ENCODE measurements around the gene IP6K1.

Gene IP6K1

DNA sequence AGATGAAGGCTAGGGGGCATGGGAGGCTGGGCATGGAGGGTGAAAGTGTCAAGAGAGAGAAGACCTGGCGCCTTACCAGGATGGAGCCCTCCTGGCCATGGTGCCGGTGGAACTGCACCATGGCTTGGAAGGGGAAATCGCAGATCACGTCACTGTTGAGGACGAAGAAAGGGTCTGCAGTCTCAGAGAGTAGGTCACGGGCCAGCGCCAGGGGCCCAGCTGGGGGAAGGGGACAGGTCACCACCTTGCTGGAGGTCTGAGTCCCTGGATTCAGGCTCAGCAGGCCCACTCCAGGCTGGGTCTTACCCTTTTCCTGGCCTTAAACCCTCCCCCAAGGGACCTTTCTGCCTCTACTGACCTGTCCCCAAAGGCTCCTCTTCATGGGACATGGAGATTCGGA is 63.4 kb downstream of the IP6K1 start:
- no peak for DNase-seq

DNA sequence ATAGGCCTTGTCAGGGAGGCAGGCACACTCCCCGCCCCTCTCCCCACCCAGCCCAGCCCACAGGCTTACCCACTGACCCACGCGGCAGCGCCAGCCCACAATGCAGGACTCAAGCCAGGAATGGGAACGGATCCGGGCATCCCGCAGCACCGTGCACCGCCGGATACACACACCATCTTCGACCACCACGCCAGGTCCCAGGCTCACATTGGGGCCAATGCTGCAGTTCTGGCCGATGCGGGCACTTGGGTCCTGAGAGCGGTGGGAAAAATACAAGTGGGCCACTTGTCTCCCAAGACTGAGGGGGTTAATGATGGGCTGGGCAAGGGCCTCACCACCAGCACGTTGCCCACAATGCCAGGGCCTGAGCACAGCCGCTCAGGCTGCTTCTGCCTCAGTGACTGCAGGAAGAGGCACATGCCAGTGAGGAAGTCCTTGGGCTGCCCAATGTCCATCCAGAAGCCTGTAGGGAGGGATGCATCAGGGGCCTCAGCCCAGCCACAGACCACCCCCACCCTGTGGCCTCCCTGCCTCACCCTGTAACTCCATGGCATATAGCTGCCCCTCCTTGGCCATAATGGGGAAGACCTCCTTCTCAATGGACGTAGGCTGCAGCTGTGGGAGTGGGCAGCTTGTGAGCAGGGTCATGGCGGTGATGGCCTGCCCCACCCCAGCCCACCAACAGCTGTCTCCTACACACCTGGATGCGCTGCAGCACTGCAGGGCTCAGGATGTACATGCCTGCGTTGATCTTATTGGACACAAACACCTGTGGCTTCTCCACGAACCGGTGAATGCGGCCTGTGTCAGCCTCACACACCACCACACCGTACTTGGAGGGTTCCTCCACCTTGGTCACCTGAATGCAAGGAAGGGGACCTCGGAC is 64.2 kb downstream of the IP6K1 start:
- no peak for DNase-seq

DNA sequence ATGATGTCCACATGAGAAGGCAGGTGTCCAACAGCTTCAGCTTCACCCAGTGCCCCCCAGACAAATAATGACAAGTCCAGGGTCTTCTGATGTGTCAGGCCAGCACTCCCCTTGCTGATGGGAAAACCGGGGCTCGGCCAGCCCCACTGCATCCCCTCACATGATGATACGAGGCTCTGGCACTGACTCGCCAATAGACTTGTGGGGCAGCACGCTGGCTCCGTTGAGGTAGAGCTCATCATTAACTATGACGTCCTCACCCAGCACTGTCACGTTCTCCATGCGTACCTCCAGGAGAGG is 64.8 kb downstream of the IP6K1 start:
- no peak for DNase-seq

DNA sequence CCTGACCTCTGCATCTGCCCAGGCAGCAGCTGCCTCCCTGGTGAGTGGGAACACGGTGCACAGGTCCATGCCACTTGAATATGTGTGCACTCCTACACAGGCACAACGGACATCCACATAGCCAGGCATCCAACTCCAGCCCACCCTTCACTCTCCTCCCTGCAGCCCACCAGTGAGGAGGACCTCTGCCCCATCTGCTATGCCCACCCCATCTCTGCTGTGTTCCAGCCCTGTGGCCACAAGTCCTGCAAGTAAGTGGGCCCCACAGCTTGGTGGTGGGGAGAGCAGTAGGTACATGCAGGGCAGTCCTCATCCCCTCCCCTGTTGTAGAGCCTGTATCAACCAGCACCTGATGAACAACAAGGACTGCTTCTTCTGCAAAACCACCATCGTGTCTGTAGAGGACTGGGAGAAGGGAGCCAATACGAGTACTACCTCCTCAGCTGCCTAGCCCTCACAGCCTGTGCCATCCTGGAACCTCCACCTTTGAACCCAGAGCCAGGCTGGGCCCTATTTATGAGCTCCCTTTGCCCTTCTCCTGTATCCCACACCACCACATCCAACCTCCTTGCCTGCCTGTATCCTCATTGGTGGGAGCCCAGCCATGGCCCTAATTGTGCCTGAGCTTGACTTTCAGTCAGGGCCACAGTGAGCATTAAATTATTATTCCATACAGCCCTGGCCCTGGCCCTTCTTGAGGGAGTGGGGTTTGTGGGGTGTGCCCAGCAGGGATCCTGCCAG is 65.3 kb downstream of the IP6K1 start:
- DNase-seq: no peak

DNA sequence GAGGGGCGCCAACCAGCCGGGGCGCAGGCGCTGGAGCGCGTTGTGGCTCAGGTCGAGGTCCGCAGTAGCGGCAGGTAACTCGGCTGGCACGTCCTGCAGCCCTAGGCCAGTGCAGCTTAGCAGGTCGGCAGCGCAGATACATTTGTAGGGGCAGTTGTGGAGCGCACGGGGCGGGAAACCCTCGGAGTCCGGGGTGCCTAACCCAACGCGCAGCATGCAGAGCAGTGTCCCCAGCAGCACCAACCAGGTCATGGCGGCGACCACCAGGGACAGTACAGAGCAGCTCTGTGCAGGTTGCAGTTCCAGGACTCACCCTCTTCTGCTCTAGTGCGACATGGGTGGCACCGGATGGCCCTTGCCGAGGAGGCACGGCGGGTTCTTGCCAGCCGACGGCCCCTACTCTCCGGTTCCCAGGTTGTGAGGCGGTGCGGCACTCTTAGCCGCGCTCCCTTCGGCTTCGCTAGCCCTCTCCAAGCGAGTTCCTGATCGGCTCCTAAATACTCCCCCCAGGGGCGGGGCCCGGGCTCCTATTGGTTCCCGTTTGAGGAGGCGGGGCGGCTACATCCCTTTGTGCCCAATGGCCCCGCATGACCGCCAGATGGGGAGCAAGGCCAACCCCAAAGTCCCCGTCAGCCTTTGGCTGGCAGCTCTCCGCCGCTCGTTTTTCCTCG is 67.0 kb downstream of the IP6K1 start, which contains the start of gene AMIGO3:
AMIGO3 (minus strand) TSS at position 471 of the 671 bp plus-strand sequence; CDS start at position 252, 219 bp downstream.
- DNase-seq: peak; percentile 85

DNA sequence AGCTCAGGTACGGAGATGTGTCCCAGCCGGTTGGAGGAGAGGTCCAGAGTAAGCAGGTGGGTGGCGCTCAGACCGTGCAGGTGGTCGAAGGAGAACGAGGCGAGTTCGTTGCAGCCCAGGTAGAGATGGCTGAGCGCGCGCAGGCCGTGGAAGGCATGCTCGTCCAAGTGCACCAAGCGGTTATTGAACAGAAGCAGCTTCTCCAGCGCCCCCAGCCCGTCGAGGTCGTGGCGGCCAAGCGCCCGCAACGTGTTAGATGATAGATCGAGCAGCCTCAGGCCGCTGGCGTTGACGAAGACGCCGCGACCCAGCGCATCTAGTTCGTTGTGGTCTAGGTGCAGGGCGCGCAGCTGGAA is 67.5 kb downstream of the IP6K1 start:
- peak; percentile 14 for DNase-seq

DNA sequence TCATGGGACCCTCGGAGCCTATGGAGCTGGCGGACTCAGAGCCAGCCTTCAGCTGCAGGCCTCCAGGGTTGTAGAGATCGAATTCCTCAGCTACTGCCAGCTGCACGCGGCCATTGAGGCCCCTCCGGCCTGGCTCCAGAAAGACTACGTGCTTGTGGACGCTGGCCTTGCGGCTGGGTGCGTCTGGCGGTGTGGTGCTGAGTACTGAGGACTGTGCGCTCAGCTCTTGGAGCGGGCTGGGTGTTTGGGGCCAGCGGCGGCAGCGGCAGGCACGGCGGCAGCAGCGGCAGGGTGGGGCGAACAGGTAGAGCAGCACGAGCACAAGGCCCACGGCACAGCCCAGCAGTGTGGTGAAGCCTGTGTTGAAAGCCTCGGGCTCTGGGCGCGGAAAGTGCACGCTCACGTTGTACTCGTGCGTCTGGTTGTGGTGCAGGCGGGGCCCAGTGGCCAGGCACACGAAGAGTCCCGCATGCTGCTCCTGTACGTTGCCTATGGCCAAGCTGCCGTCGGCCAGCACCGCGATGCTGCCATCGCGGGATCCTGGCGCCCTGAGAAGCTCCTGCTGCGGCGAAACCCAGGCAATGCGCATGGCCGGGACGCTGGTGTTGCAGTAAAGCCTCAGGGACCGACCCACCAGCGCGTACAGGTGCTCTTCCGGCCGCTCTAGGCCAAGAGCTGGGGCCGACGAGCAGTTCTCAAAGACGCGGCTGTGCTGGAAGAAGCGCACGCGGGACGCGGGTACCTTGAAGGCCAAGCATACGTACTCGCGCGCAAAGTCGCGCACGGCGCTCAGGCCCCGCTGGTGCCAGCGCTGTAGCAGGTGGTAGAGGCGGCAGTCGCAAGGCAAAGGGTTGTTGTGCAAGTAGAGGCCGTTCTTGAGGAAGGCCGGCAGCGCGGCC is 68.1 kb downstream of the IP6K1 start:
- peak; percentile 25 for DNase-seq

DNA sequence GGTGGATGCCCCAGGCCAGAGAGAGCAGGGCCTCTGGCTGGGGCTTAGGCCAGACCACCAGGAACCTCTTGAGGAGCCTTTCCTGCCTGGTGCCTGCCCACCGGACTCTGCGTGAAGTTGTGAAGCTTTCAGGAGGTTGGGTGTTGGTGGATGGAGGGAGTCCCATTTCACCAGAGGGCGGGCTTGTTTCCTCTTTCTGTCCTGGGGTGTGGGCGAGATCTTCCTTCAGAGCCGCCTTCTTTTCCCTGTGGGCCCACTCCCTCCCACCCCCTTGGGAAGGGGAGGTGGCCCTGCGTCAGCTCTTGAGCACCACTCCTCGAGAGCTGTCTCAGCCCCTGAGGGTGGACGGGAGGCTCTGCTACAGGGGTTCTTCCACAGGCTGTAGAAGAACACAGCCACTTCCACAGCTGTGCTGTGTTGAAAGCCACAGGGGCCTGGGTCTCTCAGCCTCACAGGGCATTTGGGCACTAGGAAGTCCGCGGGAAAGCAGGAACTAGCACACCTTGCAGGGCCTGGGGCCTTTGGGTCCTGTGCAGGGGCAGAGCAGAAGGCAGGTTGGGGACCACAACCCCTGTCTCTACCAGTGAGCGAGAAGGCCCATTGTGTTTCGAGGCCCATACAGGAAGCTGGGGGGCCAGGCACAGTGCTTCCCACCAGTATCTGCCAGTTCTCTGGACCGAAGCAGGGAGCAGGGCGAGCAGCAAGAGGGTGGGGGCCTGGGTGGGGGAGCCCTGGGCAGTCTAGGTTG is 69.0 kb downstream of the IP6K1 start:
- no peak for DNase-seq

DNA sequence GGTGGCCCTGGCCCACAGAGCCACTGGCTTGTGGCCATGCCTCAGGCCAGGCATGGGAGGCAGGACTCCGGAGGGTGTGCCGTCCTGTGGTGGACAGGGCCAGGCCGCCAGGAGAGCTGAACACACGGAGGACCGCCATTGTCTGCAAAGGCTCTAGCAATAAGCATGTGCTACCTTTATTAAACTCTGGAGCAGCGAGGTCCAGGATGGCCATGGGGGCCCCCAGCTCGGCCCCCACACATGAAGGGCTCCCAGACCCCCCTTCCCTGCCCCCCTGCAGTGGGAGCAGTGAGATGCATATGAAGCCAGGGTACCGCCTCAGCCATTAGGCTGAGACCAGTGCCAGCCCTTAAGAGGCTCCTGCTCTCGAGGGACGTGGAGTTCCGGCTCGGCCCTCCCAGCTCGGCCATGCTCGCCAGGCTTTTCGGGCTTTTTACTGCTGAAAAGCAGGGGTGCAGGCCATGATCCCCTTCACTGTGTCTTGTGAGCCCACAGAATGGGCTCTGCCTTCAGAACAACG is 69.6 kb downstream of the IP6K1 start:
- DNase-seq: no peak

DNA sequence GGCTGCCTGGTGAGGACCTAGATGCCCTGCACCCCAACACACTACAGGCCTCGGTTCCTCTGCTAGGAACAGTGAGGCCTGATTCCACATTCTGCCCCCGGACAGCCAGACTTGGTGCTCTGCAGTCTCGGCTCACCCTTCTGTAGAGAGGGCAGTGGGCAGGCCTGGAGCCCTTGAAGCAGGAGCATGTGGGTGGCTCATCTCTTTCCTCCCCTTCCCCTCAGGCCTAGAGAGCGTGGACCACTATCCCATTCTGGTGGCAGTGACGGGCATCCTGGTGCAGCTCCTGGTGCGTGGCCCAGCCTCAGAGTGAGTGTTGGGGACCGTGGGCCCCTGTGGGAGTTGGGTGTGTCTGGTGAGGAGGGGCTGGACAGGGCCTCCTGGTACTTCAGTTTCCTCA is 70.2 kb downstream of the IP6K1 start:
- DNase-seq: no peak

DNA sequence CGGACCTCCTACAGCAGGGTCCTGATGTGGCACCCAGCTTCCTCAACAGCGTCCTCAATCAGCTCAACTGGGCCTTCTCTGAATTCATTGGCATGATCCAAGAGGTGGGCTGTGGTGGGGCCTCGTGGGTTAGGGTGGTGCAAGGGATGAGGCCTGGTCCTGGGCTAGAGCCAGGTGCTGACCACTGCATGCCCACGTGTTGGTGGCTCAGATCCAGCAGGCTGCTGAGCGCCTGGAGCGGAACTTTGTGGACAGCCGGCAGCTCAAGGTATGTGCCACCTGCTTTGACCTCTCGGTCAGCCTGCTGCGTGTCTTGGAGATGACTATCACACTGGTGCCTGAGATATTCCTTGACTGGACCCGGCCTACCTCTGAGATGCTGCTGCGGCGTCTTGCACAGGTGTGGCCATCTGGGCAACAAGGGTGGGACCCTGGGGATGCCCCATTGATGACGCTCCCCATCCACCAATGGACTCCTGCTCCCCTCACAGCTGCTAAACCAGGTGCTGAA is 70.7 kb downstream of the IP6K1 start:
- DNase-seq: no peak

DNA sequence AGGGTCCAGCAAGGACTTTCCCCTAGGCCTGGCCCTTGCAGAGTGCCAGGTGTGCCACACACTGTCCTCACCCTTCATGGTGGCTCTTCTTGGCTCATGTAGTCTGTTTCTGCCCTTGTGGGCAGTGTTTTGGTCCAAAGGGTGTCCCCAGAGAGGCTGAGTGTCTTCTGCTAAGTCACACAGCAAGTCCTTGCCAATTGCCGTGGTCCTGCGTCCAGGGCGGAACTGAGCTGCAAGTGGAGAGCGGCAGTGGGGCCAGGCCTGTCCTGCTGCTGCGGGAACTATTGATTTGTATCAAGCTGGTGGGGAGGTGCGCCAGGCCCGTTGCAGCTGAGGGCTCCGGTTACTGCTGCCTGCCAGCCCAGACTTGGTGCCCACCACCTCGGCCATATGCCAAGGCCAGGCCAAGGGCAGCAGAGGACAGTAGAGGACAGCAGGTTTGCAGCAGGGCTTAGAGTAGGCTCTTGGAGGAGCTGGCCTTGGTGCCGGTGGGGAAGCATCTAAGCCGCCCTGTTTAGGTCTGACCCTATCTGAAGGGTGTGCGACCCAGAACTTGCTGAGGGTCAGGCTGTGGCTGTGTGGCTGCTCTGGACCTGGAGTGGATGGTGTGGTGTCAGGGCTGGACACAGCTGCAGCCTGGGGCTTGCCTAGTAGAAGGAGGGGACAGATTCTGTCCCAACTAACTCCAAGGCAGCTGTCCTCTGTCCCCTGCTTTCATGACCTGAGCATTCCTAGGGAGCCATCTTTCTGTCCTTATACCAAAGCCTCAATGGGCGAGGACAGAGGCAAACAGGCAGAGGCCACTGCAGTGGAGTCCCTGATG is 71.4 kb downstream of the IP6K1 start:
- DNase-seq: no peak

DNA sequence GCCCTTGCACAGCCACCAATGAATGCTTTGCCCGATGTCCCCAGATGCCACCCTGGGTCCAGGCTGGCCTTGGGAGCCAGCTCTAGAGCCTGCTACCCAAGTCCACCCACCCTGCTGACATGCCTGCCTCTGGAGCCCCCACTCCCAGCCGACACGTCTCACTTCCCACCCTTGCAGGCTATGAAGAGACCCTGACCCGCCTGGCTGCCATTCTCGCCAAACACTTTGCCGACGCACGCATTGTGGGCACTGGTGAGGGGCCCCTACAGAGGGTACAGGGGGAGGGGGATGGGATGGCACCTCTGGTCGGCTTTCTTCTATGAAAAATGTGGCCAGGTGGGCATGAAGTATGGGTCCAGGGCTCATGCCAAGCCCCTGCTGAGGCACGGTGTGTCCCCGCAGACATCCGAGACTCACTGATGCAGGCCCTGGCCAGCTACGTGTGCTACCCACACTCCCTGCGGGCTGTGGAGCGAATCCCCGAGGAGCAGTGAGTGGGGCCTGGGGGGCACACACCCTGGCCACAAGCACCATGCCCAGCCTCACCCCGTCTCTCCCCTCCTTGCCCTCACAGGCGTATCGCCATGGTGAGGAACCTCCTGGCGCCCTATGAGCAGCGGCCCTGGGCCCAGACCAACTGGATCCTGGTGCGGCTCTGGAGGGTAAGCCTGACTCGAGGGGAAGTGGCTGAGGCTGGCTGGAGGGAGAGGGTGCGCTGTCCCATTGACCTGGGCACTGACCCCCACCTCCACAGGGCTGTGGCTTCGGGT is 72.8 kb downstream of the IP6K1 start:
- DNase-seq: no peak

DNA sequence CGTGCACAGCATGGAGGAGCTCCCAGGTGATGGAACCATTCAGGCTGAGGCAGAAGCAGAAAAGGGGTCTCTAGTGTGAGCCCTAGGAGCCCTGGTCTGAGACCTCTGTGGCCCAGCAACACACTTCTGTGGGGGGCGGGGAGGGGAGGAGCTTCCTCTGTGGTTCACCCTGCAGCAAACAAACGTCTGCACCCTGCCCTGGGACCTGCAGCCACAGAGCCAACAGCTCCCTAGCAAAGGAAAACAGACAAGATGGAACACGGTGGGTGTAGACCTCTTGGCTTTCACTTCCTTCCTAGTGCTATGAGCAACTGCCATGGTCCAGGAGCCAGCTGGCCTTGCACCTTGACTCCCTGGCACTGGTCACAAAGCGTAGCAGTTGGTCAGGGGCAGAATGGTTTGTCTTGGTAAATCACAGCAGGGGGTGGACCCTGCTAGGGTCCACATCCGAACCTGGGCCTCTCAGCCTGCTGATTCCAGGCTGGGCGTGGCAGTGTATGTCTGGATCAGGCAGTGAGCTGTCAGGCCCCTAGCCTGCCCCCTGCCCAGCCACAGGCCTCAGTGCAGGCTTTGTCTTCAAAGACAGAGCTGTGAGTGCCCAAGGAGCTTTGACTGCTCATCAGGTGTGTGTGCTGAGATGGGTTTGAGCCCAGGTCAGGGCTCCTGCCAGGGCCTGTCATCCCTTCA is 73.6 kb downstream of the IP6K1 start:
- DNase-seq: no peak

DNA sequence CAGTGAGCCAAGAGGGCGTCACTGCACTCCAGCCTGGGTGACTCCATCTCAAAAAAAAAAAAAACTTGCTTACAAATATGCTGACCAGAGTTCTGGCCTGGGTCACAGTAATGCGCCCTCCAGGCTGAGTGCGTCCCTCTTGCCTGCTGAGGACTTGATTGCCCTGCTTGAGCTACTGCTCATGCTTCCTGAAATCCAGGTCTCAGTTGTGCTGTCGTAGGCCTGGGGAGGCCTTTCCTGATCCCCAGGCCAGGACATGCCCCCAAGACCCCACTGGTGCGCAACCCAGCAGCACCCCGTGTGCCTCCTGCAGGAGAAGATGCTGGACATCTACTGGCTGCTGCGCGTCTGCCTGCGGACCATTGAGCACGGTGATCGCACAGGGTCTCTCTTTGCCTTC is 74.2 kb downstream of the IP6K1 start:
- no peak for DNase-seq

DNA sequence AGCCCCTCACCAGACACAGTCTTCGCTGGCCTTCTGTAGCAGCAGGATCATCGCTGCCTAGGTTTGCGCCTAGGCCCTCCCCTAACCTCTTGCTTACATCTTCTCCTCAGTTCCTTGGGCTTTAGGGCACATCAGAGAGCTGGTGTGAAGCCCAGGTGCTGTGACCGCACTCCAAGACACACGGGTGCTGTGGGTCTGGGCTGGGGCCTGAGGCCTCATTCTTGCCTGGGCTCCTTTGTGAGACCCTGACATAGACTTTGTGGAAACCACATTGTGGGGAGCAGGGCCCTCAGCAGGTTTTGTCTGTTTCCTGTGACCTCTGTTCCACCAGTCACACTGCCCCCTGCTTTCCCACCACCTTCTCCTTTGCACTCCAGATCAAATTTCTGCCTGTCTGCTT is 74.9 kb downstream of the IP6K1 start:
- no peak for DNase-seq

DNA sequence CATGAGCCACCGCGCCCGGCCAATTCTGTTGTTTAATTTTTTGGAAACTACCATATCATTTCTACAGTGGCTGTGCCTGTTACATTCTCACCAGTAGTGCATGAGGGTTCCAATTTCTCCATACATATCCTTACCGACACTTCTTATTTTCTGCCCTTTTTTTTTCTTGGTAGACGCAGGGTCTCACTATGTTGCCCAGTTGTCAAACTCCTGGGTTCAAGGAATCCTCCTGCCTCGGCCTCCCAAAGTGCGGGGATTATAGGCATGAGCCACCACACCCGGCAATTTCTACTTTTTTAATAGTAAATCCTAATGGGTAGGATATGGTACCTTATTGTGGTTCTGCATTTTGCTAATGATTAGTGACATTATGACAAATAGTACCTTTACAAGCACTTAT is 76.5 kb downstream of the IP6K1 start:
- DNase-seq: no peak

DNA sequence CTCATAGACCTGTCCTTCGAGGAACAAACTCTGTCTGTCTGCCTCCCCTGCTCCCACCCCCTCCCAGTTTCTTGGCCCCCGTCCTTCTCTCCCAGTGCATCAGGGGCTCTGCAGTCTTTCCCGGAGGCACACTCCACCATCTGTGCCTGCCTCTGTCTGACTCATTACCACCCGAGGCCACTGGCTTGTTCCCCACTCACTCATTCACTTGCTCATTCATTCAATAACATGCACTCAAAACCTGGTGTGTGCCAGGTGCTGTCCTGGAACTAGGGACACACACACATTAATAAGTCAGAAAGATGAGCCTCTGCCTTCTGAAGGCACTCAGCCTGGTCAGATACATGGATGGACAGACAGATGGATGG is 79.2 kb downstream of the IP6K1 start:
- DNase-seq: no peak

DNA sequence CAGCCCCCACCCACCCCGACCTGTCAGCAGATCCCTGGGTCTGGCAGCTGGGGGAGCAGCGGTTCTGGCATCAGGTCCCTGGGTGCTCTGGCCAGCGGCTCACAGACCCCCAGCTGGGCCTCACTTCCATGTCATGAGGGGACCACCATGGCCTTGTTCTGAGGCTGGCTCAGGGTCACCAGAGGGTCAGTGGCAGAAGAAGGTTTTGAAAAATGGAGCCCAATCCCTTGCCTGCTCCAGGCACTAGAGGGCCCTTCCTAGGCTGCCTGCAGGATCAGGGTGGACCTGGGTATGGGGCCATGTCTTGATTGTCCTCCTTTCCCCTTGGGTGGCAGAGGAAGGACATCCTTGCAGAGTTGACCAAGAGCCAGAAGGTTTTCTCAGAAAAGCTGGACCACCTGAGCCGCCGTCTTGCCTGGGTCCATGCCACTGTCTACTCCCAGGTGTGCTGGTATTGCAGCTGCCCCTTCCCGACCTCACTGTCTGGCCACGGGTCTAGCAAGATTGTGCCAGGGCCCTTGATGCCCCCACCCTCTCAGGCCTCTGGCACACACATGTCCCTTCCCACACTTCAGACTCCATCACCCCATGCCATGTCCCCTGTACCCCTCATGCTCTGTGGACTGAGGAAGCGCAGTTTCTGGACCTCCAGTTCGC is 79.8 kb downstream of the IP6K1 start:
- no peak for DNase-seq
